ENCODE results near the gene IGFBPL1.

IGFBPL1 gene

DNA sequence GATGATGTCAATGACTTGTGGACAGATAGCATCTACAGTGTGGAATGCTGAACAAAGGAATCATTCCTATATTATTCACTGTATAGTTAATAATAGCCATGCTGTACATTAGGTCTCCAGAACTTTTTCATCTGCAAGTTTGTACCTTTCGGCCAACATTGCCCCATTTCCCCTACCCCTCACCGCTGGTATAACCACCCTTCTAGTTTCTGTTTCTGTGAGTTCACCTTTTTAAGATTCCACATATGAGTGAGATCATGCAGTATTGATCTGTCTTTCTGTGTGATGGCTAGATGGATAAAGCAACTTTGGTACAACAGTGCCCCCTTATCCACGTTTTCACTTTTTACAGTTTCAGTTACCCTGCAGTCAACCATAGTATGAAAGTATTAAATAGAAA, 50.6 kb downstream of the IGFBPL1 start:
- Histone ChIP-seq H3K4me1 (ENCODE audit: control insufficient read depth in 1 of 2, insufficient read depth in 2 of 2, low read length in 2 of 2) (peaks cover 4 to 6% of the 10 kb centered on the region in 2 donors), H3K27me3 (ENCODE audit: low read depth, low read length) (no peaks in the 10 kb centered on the region), H3K36me3 (ENCODE audit: control insufficient read depth in 1 of 2, insufficient read depth in 2 of 2, low read length in 2 of 2) (no peaks in the 10 kb centered on the region), H3K9me3 (ENCODE audit: control insufficient read depth in 1 of 2, low read length in 2 of 2) (no peaks in the 10 kb centered on the region), H3K27ac (ENCODE audit: low read length) (no peak overlapping the region), H3K4me3 (ENCODE audit: low read depth in 1 of 2, low read length in 2 of 2) (no peak overlapping the region)

DNA sequence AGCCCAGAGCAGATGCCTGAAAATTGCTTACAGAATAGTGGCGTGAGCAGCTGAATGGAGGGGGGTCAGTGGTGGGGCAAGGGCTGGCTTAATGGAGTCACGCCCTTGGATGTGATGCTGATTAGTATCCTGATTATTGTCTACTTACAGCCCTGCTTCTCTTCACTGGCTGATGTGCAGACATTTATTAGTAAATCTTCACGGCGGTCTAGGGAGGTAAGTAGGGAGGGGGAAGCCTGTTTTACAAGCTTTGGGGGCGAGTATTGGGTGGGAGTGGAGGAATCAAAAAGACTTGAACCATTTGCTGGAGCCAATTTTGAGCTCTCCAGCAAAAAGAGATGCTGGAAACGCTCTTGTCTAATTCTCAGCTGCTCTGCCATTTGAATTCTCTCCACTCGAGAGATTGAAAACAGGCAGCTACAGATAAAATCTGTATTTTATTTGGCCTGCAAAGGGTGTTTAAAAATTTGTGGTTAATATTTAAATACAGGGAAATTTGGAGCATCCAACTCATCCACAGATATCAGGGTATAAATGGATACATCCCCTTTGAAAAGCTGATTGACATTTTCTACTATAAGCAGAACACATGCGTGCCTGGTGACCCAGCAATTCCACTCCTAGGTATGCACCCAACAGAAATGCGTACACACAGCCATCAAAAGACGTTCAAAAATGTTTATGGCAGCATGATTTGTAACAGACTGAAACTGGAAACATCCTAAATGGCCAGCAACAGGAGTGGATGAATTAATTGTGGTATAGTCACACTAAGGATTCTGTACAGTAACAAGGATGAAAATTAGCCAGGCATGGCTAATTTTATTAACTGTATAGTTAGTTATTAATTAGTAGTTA, 51.3 kb downstream of the IGFBPL1 start:
- H3K27me3 ChIP-seq (ENCODE audit: low read depth, low read length), result no peaks in the 10 kb centered on the region
- no peak overlapping the region for H3K27ac ChIP-seq (ENCODE audit: low read length)
- no peak overlapping the region for H3K4me3 ChIP-seq (ENCODE audit: low read depth in 1 of 2, low read length in 2 of 2)
- no peaks in the 10 kb centered on the region for H3K9me3 ChIP-seq (ENCODE audit: control insufficient read depth in 1 of 2, low read length in 2 of 2)
- H3K4me1 ChIP-seq (ENCODE audit: control insufficient read depth in 1 of 2, insufficient read depth in 2 of 2, low read length in 2 of 2), result peaks cover 4 to 6% of the 10 kb centered on the region in 2 donors
- no peaks in the 10 kb centered on the region for H3K36me3 ChIP-seq (ENCODE audit: control insufficient read depth in 1 of 2, insufficient read depth in 2 of 2, low read length in 2 of 2)

DNA sequence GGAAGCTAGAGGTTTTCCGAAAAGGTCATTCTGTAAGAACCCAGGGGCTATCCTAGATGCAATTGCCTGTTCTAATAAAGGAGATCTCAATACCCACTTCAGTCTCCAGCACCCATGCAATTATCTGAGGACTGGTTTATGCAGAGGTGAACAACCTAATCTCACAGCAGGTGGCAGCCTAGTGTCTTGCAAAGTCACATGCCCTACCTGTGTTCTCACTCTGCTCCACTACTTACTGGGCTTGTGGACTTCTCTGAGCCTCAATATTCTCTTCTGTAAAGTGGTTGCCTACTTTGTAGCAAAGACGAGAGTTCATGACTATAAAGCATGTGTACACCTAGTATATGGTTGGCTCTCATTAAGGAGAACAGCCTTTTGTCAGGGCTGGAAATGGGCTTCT, 52.8 kb downstream of the IGFBPL1 start:
- H3K4me1 ChIP-seq (ENCODE audit: control insufficient read depth in 1 of 2, insufficient read depth in 2 of 2, low read length in 2 of 2), result peaks cover 0 to 6% of the 10 kb centered on the region in 2 donors
- H3K27ac ChIP-seq (ENCODE audit: low read length), result no peak overlapping the region
- H3K4me3 ChIP-seq (ENCODE audit: low read depth in 1 of 2, low read length in 2 of 2), result no peak overlapping the region
- no peaks in the 10 kb centered on the region for H3K9me3 ChIP-seq (ENCODE audit: control insufficient read depth in 1 of 2, low read length in 2 of 2)
- no peaks in the 10 kb centered on the region for H3K27me3 ChIP-seq (ENCODE audit: low read depth, low read length)
- no peaks in the 10 kb centered on the region for H3K36me3 ChIP-seq (ENCODE audit: control insufficient read depth in 1 of 2, insufficient read depth in 2 of 2, low read length in 2 of 2)

DNA sequence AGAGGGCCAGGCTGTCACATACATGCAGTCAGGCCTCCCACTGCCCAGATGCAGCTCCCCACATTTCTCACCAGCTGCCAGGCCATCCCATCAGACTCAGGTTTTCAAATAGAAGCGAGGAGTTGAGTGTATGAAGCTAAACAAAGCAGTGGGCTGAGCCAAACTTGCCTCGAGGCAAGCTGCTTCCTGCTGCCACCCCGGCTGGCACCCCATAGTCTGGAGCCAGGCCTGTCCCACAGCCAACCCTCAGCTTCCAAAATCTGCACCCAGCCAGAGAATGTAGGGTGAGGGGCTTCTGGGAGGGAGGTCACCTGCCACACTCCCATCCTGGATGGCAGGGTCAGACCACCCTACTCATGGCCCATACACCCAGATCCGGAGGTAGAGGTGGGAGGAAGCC, 54.1 kb downstream of the IGFBPL1 start:
- Histone ChIP-seq H3K4me1 (ENCODE audit: control insufficient read depth in 1 of 2, insufficient read depth in 2 of 2, low read length in 2 of 2) (peaks cover 0 to 2% of the 10 kb centered on the region in 2 donors), H3K36me3 (ENCODE audit: control insufficient read depth in 1 of 2, insufficient read depth in 2 of 2, low read length in 2 of 2) (no peaks in the 10 kb centered on the region), H3K27ac (ENCODE audit: low read length) (no peak overlapping the region), H3K27me3 (ENCODE audit: low read depth, low read length) (no peaks in the 10 kb centered on the region), H3K9me3 (ENCODE audit: control insufficient read depth in 1 of 2, low read length in 2 of 2) (no peaks in the 10 kb centered on the region), H3K4me3 (ENCODE audit: low read depth in 1 of 2, low read length in 2 of 2) (no peak overlapping the region)

DNA sequence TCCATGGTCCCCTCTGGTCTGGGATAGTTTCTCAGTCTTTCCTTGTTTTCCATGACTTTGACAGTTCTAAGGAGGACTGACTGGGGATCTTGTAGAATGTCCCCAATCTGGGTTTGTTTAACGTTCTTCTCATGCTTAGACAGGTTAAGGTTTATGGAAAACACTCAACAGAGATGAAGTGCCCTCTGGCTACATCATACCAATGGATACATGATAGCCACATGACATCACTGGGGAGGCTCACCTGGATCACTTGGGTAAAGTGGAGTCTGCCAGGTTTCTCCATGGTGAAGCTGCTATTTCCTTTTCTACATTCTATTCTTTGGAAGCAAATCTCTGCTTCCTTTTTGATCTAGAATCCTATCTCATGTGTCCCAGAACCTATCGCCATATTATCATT, 55.5 kb downstream of the IGFBPL1 start:
- H3K27ac ChIP-seq (ENCODE audit: low read length), result no peak overlapping the region

DNA sequence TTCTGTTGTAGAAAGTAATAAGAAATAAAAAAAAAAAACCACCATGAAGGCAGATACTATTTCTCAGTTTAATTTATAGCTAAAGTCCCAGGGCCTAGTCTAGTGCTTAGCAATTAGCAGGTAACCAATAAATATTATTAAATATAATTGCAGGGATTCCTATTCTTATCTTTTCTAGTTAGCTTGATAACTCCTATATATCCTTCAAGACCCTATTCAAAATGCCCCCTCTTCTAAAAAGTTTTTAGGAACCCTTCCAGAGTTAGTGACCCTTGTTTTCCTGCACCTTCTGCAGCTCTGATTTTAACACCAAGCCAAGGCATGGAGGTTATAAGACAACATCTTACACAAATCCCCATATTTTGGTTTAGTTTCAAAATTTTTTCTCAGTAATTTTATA, 56.4 kb downstream of the IGFBPL1 start:
- Histone ChIP-seq H3K4me1 (ENCODE audit: control insufficient read depth in 1 of 2, insufficient read depth in 2 of 2, low read length in 2 of 2) (peaks cover under 1 to 1% of the 10 kb centered on the region in 2 donors), H3K36me3 (ENCODE audit: control insufficient read depth in 1 of 2, insufficient read depth in 2 of 2, low read length in 2 of 2) (no peaks in the 10 kb centered on the region), H3K27me3 (ENCODE audit: low read depth, low read length) (no peaks in the 10 kb centered on the region), H3K27ac (ENCODE audit: low read length) (no peak overlapping the region), H3K4me3 (ENCODE audit: low read depth in 1 of 2, low read length in 2 of 2) (no peak overlapping the region), H3K9me3 (ENCODE audit: control insufficient read depth in 1 of 2, low read length in 2 of 2) (no peaks in the 10 kb centered on the region)

More for the DNA sequence above, 55.5 kb downstream of the IGFBPL1 start:
- Histone ChIP-seq H3K4me3 (ENCODE audit: low read depth in 1 of 2, low read length in 2 of 2) (no peak overlapping the region), H3K27me3 (ENCODE audit: low read depth, low read length) (no peaks in the 10 kb centered on the region), H3K9me3 (ENCODE audit: control insufficient read depth in 1 of 2, low read length in 2 of 2) (no peaks in the 10 kb centered on the region), H3K36me3 (ENCODE audit: control insufficient read depth in 1 of 2, insufficient read depth in 2 of 2, low read length in 2 of 2) (no peaks in the 10 kb centered on the region), H3K4me1 (ENCODE audit: control insufficient read depth in 1 of 2, insufficient read depth in 2 of 2, low read length in 2 of 2) (no peaks in the 10 kb centered on the region)

DNA sequence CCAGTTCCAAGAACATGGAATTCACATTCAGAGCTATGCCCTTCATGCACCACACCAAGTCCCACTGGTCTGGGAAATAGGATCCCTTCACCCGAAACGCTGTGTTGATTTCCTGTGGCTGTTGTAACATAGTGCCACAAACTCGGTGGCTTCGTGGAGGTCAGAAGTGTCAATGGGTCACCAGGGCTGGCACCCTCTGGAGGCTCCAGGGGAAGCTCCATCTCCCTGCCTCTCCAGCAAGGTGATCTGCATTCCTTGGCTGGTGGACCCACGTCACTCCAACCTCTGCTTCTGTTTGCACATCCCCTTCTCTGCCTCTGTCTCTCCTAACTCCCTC, 60.7 kb downstream of the IGFBPL1 start:
- Histone ChIP-seq H3K4me1 (ENCODE audit: control insufficient read depth in 1 of 2, insufficient read depth in 2 of 2, low read length in 2 of 2) (peaks cover 5 to 6% of the 10 kb centered on the region in 2 donors), H3K27me3 (ENCODE audit: low read depth, low read length) (no peaks in the 10 kb centered on the region), H3K4me3 (ENCODE audit: low read depth in 1 of 2, low read length in 2 of 2) (no peak overlapping the region), H3K27ac (ENCODE audit: low read length) (no peak overlapping the region), H3K9me3 (ENCODE audit: control insufficient read depth in 1 of 2, low read length in 2 of 2) (no peaks in the 10 kb centered on the region), H3K36me3 (ENCODE audit: control insufficient read depth in 1 of 2, insufficient read depth in 2 of 2, low read length in 2 of 2) (no peaks in the 10 kb centered on the region)

DNA sequence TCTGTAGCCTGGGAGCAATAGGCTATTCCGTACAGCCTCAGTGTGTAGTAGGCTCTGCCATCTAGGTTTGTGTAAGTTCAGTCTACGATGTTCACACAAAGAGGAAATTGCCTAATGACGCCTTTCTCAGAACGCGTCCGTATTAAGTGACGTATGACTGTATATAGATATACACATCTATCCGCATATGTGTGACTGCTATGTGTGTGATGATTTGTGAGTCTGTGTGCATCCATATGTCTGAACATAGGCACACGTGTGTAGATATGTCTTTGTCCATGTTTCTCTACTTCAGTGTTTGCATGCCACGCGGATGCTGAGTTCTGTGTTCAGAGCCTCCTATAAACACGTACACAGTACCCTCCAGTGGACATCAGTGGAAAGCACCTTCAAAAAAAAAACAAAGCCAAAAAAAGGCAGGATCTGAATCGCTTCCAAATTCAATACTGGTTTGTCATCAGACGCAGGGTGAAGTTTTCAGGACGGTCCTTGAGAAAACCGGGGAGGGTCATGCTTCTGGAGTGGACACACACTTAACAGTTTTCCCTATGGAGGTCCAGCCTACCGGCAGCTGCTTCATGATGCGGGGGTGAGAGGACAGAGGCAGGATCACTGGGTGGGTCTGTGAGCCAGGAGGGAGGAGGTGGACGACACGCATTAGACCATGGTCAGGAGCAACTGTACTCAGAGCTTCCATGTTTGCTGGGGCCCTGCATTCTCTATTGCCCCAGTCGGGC, 61.2 kb downstream of the IGFBPL1 start:
- H3K27me3 ChIP-seq (ENCODE audit: low read depth, low read length), result no peaks in the 10 kb centered on the region
- H3K9me3 ChIP-seq (ENCODE audit: control insufficient read depth in 1 of 2, low read length in 2 of 2), result no peaks in the 10 kb centered on the region
- no peaks in the 10 kb centered on the region for H3K36me3 ChIP-seq (ENCODE audit: control insufficient read depth in 1 of 2, insufficient read depth in 2 of 2, low read length in 2 of 2)
- H3K4me1 ChIP-seq (ENCODE audit: control insufficient read depth in 1 of 2, insufficient read depth in 2 of 2, low read length in 2 of 2), result peaks cover 5 to 6% of the 10 kb centered on the region in 2 donors
- H3K4me3 ChIP-seq (ENCODE audit: low read depth in 1 of 2, low read length in 2 of 2), result peak overlapping the region; percentile 22 to 34
- no peak overlapping the region for H3K27ac ChIP-seq (ENCODE audit: low read length)

DNA sequence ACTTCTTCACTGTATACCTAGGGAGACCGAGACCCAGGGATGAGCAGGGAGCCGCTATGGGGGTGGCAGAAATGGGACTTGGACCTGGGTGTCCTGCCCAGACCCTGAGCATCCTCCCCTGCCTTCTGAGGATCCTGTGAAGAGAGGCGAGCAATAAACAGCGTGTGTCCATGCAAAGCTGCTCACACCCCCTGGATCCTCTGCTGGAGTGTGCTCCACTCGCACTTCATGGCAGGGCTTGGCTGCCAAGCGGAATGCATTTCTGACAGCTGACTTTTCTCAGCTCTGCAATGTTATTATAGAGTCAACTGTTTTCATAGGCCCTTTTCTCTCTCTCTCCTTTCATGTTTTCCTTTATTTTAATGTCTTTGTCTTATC, 62.8 kb downstream of the IGFBPL1 start:
- no peaks in the 10 kb centered on the region for H3K9me3 ChIP-seq (ENCODE audit: control insufficient read depth in 1 of 2, low read length in 2 of 2)
- H3K4me1 ChIP-seq (ENCODE audit: control insufficient read depth in 1 of 2, insufficient read depth in 2 of 2, low read length in 2 of 2), result peaks cover 5 to 6% of the 10 kb centered on the region in 2 donors
- H3K36me3 ChIP-seq (ENCODE audit: control insufficient read depth in 1 of 2, insufficient read depth in 2 of 2, low read length in 2 of 2), result no peaks in the 10 kb centered on the region
- no peaks in the 10 kb centered on the region for H3K27me3 ChIP-seq (ENCODE audit: low read depth, low read length)
- no peak overlapping the region for H3K27ac ChIP-seq (ENCODE audit: low read length)
- no peak overlapping the region for H3K4me3 ChIP-seq (ENCODE audit: low read depth in 1 of 2, low read length in 2 of 2)

DNA sequence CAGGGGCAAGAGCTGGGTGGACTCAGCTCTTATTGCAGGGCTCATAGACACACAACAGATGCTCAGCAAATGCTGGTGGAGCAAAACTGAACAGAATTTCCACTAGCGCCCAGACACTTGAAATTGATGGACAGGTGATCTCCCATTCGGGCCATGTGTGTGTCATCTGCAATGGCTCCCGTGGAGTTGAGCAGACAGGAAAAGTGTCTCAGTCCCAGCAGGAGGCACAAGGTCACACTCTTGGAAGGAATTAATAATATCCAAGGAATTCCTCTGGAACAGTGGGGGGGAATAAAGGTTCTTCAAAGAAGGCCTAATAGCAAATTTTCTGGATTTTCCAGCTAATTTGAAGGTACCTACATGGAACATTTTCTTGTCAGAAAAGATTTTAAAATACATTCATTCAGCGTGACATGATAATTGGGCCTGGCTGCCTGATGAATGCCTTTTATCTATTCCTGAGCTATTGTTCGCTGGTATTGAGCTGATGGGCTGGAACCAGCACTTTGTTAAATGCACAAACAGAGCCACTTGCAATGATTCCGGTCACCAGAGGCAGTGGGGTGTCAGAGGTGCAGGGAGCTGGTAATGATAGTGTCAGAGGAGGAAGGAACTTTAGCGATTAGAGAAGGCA, 63.3 kb downstream of the IGFBPL1 start:
- H3K27me3 ChIP-seq (ENCODE audit: low read depth, low read length), result no peaks in the 10 kb centered on the region
- no peak overlapping the region for H3K27ac ChIP-seq (ENCODE audit: low read length)
- no peaks in the 10 kb centered on the region for H3K9me3 ChIP-seq (ENCODE audit: control insufficient read depth in 1 of 2, low read length in 2 of 2)

DNA sequence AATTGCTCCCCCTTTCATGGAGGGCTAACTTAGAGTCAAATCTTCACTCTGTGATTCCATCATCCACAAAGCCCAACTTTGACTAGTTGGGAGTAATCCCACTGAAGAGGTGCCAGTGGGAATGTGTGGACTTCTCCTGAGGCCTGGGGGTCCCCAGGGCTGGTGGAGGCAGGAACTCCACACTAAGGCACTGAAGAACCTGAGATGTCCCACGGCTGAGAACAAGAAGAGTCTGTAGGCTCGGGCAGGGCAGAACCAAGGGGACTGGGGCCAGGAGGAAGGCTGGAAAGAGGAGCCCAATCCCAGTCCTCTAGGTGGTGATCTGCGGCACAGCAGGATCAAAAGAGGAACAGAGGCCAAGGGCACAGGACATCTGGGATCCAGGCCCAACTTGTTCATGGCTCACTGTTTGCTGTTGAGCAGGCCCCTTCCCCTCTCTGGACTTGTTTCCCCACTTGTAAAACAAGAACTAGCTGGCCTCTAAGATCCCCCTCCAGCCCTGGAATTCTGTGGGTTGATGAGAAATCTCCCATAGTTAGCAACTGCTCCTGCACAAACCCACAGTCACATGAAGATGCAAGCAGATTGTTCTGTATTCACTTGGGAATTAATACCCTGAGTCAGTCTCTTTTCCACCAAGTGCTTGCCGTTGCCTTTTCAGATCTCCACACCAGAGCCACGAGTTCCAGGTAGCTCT, 64.4 kb downstream of the IGFBPL1 start:
- Histone ChIP-seq H3K27me3 (ENCODE audit: low read depth, low read length) (no peaks in the 10 kb centered on the region), H3K9me3 (ENCODE audit: control insufficient read depth in 1 of 2, low read length in 2 of 2) (no peaks in the 10 kb centered on the region), H3K4me3 (ENCODE audit: low read depth in 1 of 2, low read length in 2 of 2) (no peak overlapping the region), H3K4me1 (ENCODE audit: control insufficient read depth in 1 of 2, insufficient read depth in 2 of 2, low read length in 2 of 2) (peaks cover 5 to 6% of the 10 kb centered on the region in 2 donors), H3K27ac (ENCODE audit: low read length) (no peak overlapping the region), H3K36me3 (ENCODE audit: control insufficient read depth in 1 of 2, insufficient read depth in 2 of 2, low read length in 2 of 2) (no peaks in the 10 kb centered on the region)

More for the DNA sequence above, 63.3 kb downstream of the IGFBPL1 start:
- peaks cover 5 to 6% of the 10 kb centered on the region in 2 donors for H3K4me1 ChIP-seq (ENCODE audit: control insufficient read depth in 1 of 2, insufficient read depth in 2 of 2, low read length in 2 of 2)
- H3K4me3 ChIP-seq (ENCODE audit: low read depth in 1 of 2, low read length in 2 of 2), result no peak overlapping the region
- no peaks in the 10 kb centered on the region for H3K36me3 ChIP-seq (ENCODE audit: control insufficient read depth in 1 of 2, insufficient read depth in 2 of 2, low read length in 2 of 2)

All from muscle layer of duodenum (tissue), 2 donors.